ENCODE measurements around the gene LAMA5. TPM values are rescaled to one million over a fixed set of nuclear protein-coding genes. Genes with fewer than 3 reads are reported as not detected.

The LAMA5 gene
- total RNA-seq, 2 experiments from 2014 or later, result 0.16 to 0.78 TPM

- Histone ChIP-seq H3K36me3 (ENCODE audit: insufficient read depth, low read length) (peaks cover 80% of the 10 kb centered on the region), H3K4me3 (ENCODE audit: low read length) (no peak overlapping the region), H3K4me1 (ENCODE audit: insufficient read depth, low read length) (no peaks in the 10 kb centered on the region), H3K9me3 (ENCODE audit: control insufficient read depth in 1 of 2, insufficient read depth in 1 of 2, low read length in 2 of 2) (no peaks in the 10 kb centered on the region), H3K27ac (ENCODE audit: low read depth in 1 of 2, low read length in 2 of 2) (no peak overlapping the region), H3K27me3 (ENCODE audit: control insufficient read depth in 1 of 2, insufficient read depth in 2 of 2, low read length in 2 of 2) (no peaks in the 10 kb centered on the region)
- intact Hi-C loops (cut with DNase I, micrococcal nuclease), result no loop called here
- ChIA-PET CTCF (no interaction called here), POLR2A (no interaction called here)
- Mint-ChIP-seq H3K27ac (no peak overlapping the region), H3K4me1 (ENCODE audit: low read depth) (no peaks in the 10 kb centered on the region), H3K27me3 (no peaks in the 10 kb centered on the region), H3K4me3 (no peak overlapping the region), H3K9me3 (no peaks in the 10 kb centered on the region), H3K36me3 (ENCODE audit: low read depth) (peaks cover 76% of the 10 kb centered on the region)
- no peak for TF ChIP-seq CTCF (IDR thresholded peaks at IDR 0.05)
- no peak for ATAC-seq (ENCODE audit: poor library complexity)
- DNase-seq, result no peak
Observed at GRCh38 chr20:62263396-62263795, 103.7 kb downstream of the LAMA5 start.

GRCh38 chr20:62262064-62262463, 105.0 kb downstream of the LAMA5 start:
- Mint-ChIP-seq H3K36me3 (ENCODE audit: low read depth) (peaks cover 79% of the 10 kb centered on the region), H3K27ac (no peak overlapping the region), H3K4me3 (no peak overlapping the region), H3K4me1 (ENCODE audit: low read depth) (no peaks in the 10 kb centered on the region), H3K9me3 (no peaks in the 10 kb centered on the region), H3K27me3 (no peaks in the 10 kb centered on the region)
- ChIA-PET POLR2A (no interaction called here), CTCF (no interaction called here)
- intact Hi-C loops (cut with DNase I, micrococcal nuclease), result no loop called here
- Histone ChIP-seq H3K4me3 (ENCODE audit: low read length) (no peak overlapping the region), H3K27ac (ENCODE audit: low read depth in 1 of 2, low read length in 2 of 2) (no peak overlapping the region), H3K4me1 (ENCODE audit: insufficient read depth, low read length) (no peaks in the 10 kb centered on the region), H3K36me3 (ENCODE audit: insufficient read depth, low read length) (peaks cover 85% of the 10 kb centered on the region), H3K9me3 (ENCODE audit: control insufficient read depth in 1 of 2, insufficient read depth in 1 of 2, low read length in 2 of 2) (no peaks in the 10 kb centered on the region), H3K27me3 (ENCODE audit: control insufficient read depth in 1 of 2, insufficient read depth in 2 of 2, low read length in 2 of 2) (no peaks in the 10 kb centered on the region)
- TF ChIP-seq CTCF (IDR thresholded peaks at IDR 0.05), result no peak
- DNase-seq (no peak), ATAC-seq (ENCODE audit: poor library complexity) (no peak)

GRCh38 chr20:62259294-62259565, 107.9 kb downstream of the LAMA5 start:
- Histone ChIP-seq H3K27ac (ENCODE audit: low read depth in 1 of 2, low read length in 2 of 2) (no peak overlapping the region), H3K36me3 (ENCODE audit: insufficient read depth, low read length) (peaks cover 71% of the 10 kb centered on the region), H3K9me3 (ENCODE audit: control insufficient read depth in 1 of 2, insufficient read depth in 1 of 2, low read length in 2 of 2) (no peaks in the 10 kb centered on the region), H3K4me1 (ENCODE audit: insufficient read depth, low read length) (no peaks in the 10 kb centered on the region), H3K27me3 (ENCODE audit: control insufficient read depth in 1 of 2, insufficient read depth in 2 of 2, low read length in 2 of 2) (no peaks in the 10 kb centered on the region), H3K4me3 (ENCODE audit: low read length) (no peak overlapping the region)
- Mint-ChIP-seq H3K27ac (no peak overlapping the region), H3K4me3 (no peak overlapping the region), H3K27me3 (no peaks in the 10 kb centered on the region), H3K36me3 (ENCODE audit: low read depth) (peaks cover 70% of the 10 kb centered on the region), H3K4me1 (ENCODE audit: low read depth) (no peaks in the 10 kb centered on the region), H3K9me3 (no peaks in the 10 kb centered on the region)
- intact Hi-C loops (cut with DNase I, micrococcal nuclease), result no loop called here
- DNase-seq (no peak), ATAC-seq (ENCODE audit: poor library complexity) (no peak)
- CTCF ChIA-PET, result no interaction called here
- POLR2A ChIA-PET, result no interaction called here
- no peak for TF ChIP-seq CTCF (IDR thresholded peaks at IDR 0.05)

Small RNA genes lying within 50 kb of the gene (microRNA-seq; reads per million reads assigned to microRNA genes)
- not detected for gene MIR4758 (ENCODE audit: borderline microRNAs expressed, borderline replicate concordance)

Other genes starting within 250 kb of the LAMA5 start
- gene LSM14B, start 244.8 kb downstream of the LAMA5 start, total RNA-seq, result 10 to 100 TPM; 34.5 to 35.7 TPM
- 100 to 1,000 TPM; 150 to 158 TPM for gene PSMA7, start 223.9 kb downstream of the LAMA5 start, total RNA-seq
- 10 to 100 TPM; 12.8 to 13.4 TPM for gene SS18L1, start 223.5 kb downstream of the LAMA5 start, total RNA-seq
- gene MTG2, start 184.3 kb downstream of the LAMA5 start, total RNA-seq, result 1 to 10 TPM; 9.5 to 9.9 TPM
- gene HRH3, start 147.0 kb downstream of the LAMA5 start, total RNA-seq, result not detected
- 10 to 100 TPM; 52.8 to 54.4 TPM for gene OSBPL2, start 128.8 kb downstream of the LAMA5 start, total RNA-seq
- 10 to 100 TPM; 40.8 to 44.3 TPM for gene ADRM1, start 64.3 kb downstream of the LAMA5 start, total RNA-seq
- 1,000 to 10,000 TPM; 3,015 to 3,210 TPM for gene RPS21, start 19.8 kb upstream of the LAMA5 start, total RNA-seq
- 1 to 10 TPM; 4.4 TPM for gene CABLES2, start 40.0 kb upstream of the LAMA5 start, total RNA-seq
- gene RBBP8NL, start 60.2 kb upstream of the LAMA5 start, total RNA-seq, result not detected
- not detected for gene GATA5, start 108.7 kb upstream of the LAMA5 start, total RNA-seq